ENCODE results near the gene TRAPPC12.

TRAPPC12 gene

DNA sequence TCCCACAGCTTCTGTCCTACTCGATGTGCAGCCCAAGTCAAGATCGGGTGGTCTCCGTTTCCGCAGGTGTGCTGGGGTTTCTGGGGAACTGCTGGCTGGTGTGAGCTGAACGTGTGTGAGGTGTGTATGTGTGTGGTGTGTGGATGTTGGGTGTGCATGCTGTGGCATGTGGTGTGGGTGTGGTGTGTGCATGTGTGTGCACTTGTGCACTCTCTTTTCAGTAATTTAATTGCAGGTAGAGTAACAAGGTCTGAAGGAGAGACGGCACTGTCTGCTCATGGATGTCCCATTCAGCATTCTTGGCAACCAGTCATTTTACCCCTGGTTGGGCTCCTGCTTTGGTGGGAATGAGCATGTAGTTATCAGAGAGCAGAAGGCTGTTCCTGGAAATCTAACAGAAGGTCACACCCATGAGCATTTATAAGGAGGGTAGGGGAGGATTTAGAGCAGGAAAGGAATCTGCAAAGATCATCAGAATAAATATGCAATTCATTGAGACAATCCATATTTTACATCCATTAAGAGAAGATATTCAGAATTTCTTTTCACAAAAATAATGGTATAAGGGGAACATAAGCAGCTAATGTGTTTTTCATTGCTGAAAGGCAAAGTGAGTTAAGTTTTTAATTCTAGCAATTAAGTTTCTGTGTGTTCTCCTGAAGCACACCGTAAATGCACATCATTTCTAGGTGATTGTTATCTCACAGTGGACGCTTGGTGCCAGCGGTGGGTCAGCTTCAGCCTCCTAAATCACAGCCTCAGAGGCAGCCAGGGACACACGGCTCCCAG lies 79.1 kb downstream of the TRAPPC12 start:
- ATAC-seq (ENCODE audit: low read depth), result no peak

GRCh38 chr2:3459185-3460015 lies 79.9 kb downstream of the TRAPPC12 start:
- H3K27me3 ChIP-seq (ENCODE audit: insufficient read depth, poor library complexity, severe bottlenecking), result no peaks in the 10 kb centered on the region
- H3K36me3 ChIP-seq (ENCODE audit: low read depth), result peaks cover 7% of the 10 kb centered on the region
- no peak for TF ChIP-seq CTCF (IDR thresholded peaks at IDR 0.05; ENCODE audit: poor library complexity, severe bottlenecking)
- no peaks in the 10 kb centered on the region for H3K9me3 ChIP-seq (ENCODE audit: severe bottlenecking)
- no peak overlapping the region for H3K27ac ChIP-seq (ENCODE audit: poor library complexity, severe bottlenecking)
- no peak overlapping the region for H3K4me3 ChIP-seq (ENCODE audit: severe bottlenecking)
- DNase-seq (ENCODE audit: low spot score) (peak; percentile 59), ATAC-seq (ENCODE audit: low read depth) (no peak)
- H3K4me1 ChIP-seq (ENCODE audit: insufficient read depth, poor library complexity, severe bottlenecking), result no peaks in the 10 kb centered on the region

More for the DNA sequence above, 79.1 kb downstream of the TRAPPC12 start:
- Histone ChIP-seq H3K36me3 (ENCODE audit: low read depth) (peaks cover 7% of the 10 kb centered on the region), H3K27ac (ENCODE audit: poor library complexity, severe bottlenecking) (no peak overlapping the region), H3K9me3 (ENCODE audit: severe bottlenecking) (no peaks in the 10 kb centered on the region), H3K4me1 (ENCODE audit: insufficient read depth, poor library complexity, severe bottlenecking) (no peaks in the 10 kb centered on the region), H3K27me3 (ENCODE audit: insufficient read depth, poor library complexity, severe bottlenecking) (no peaks in the 10 kb centered on the region), H3K4me3 (ENCODE audit: severe bottlenecking) (no peak overlapping the region)
- TF ChIP-seq CTCF (IDR thresholded peaks at IDR 0.05; ENCODE audit: poor library complexity, severe bottlenecking), result no peak
- no peak for DNase-seq (ENCODE audit: low spot score)

GRCh38 chr2:3460156-3460555 lies 80.7 kb downstream of the TRAPPC12 start:
- Histone ChIP-seq H3K4me1 (ENCODE audit: insufficient read depth, poor library complexity, severe bottlenecking) (no peaks in the 10 kb centered on the region), H3K27me3 (ENCODE audit: insufficient read depth, poor library complexity, severe bottlenecking) (no peaks in the 10 kb centered on the region), H3K36me3 (ENCODE audit: low read depth) (peaks cover 7% of the 10 kb centered on the region), H3K4me3 (ENCODE audit: severe bottlenecking) (no peak overlapping the region), H3K9me3 (ENCODE audit: severe bottlenecking) (no peaks in the 10 kb centered on the region), H3K27ac (ENCODE audit: poor library complexity, severe bottlenecking) (no peak overlapping the region)
- TF ChIP-seq CTCF (IDR thresholded peaks at IDR 0.05; ENCODE audit: poor library complexity, severe bottlenecking), result no peak
- ATAC-seq (ENCODE audit: low read depth), result no peak
- DNase-seq (ENCODE audit: low spot score), result peak; percentile 24

DNA sequence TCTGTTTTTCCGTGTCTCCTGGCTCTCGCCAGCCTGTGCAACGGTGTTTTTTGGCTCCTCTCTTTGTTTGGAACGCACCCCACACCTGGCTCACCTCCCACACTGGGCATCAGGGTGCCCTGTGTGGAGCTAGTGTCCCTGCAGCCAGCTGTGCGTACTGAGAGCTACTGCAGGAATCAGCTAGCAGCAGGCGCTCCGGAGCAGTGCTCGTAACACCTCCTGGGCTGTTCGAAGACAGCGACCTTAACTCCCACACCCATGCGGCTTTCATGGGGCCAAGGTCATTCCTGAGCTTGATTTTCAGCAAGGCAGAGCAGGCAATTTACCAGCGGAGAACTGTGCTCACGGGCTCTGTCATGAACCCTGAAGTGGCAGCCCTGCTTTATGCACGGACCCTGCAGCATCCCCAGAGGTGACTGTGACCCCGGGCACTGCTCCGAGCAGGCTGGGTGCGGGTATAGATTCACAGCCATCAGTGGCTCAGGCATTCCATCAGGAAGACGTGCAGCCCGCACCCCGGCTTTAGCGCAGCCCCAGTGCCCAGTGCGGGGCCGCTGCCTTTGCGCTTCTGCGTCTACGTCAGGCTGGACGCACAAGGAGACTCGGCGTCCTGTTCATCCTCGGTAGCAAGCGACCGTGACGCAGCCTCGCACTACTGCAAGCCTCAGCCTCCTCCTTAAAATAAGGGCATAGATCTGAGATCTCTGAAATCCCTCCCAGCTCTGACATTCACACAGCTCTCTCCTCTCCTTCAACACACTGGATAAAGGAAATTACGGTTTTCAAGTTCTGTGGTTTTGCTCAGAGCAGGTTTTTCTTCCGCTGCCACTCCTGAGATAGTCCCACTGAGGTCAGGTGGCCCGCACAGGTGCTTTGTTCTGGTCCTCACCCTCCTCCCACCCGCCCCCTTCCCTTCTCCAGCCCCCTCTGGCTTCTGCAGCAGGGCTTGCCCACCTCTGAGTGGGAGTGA lies 81.6 kb downstream of the TRAPPC12 start:
- Histone ChIP-seq H3K4me1 (ENCODE audit: insufficient read depth, poor library complexity, severe bottlenecking) (peaks cover 8% of the 10 kb centered on the region), H3K9me3 (ENCODE audit: severe bottlenecking) (no peaks in the 10 kb centered on the region), H3K27me3 (ENCODE audit: insufficient read depth, poor library complexity, severe bottlenecking) (no peaks in the 10 kb centered on the region), H3K27ac (ENCODE audit: poor library complexity, severe bottlenecking) (no peak overlapping the region), H3K36me3 (ENCODE audit: low read depth) (peaks cover 7% of the 10 kb centered on the region), H3K4me3 (ENCODE audit: severe bottlenecking) (no peak overlapping the region)
- TF ChIP-seq CTCF (IDR thresholded peaks at IDR 0.05; ENCODE audit: poor library complexity, severe bottlenecking), result no peak
- DNase-seq (ENCODE audit: low spot score), result peak; percentile 35
- no peak for ATAC-seq (ENCODE audit: low read depth)
